GM21367 (cell line): ENCODE measurements around the gene HCAR1.
A peak's percentile ranks its signal among the peaks of the same experiment; 100 is the strongest.
"Not testable (repeated sequence)": the region's sequence is repeated elsewhere in the genome, so short reads cannot be mapped to it uniquely, and the experiment has no call there.

Experiments used
- ATAC-seq: cut with Tn5 transposase; IDR thresholded peaks from one replicate; pipeline ENCODE4 v1.9.1; 2021; ENCODE audit not compliant: unreplicated experiment

The HCAR1 gene, protein sequence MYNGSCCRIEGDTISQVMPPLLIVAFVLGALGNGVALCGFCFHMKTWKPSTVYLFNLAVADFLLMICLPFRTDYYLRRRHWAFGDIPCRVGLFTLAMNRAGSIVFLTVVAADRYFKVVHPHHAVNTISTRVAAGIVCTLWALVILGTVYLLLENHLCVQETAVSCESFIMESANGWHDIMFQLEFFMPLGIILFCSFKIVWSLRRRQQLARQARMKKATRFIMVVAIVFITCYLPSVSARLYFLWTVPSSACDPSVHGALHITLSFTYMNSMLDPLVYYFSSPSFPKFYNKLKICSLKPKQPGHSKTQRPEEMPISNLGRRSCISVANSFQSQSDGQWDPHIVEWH

DNA sequence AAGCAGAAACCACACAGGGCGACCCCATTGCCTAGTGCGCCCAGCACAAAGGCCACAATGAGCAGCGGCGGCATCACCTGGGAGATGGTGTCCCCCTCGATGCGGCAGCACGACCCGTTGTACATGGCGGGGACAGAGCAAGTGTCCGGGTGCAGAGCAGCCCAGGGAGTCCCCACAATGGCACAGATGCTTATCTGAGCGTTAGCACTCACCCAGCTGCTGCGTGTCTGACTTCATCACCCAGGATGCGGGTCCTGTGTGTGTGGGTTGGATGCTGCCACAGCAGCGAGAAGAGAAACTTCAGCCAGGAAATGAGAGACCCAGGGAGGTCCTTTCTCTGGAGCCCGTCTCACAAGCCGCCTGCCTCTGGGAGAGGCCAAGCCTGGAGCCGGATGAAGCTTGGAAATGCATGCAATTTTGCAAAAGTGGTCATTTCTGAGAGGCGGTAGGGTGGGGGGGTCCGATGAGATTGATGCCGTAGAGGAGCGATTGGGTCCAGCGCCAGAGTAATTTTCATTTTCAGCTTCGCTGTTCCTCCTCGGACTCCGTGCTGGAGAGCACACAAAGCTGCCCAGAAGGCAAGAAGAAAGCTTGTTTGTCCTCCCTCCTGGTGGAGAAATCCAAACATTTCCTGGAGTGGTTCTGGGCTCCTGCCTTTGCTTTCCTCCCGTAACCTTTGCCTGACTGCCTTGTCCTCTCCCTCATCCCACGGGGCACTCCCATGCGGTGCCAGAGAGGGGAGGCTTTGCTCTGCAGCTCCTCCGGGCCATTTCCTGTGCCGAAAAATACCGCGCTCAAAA lies at the start of gene HCAR1:
HCAR1 (minus strand) TSS at position 630 of the 800 bp plus-strand sequence; CDS start at position 125, 505 bp downstream.
- ATAC-seq: no peak

- ATAC-seq: no peak
These were observed 26.9 kb upstream of the HCAR1 start for GRCh38 chr12:122757568-122757967.

DNA sequence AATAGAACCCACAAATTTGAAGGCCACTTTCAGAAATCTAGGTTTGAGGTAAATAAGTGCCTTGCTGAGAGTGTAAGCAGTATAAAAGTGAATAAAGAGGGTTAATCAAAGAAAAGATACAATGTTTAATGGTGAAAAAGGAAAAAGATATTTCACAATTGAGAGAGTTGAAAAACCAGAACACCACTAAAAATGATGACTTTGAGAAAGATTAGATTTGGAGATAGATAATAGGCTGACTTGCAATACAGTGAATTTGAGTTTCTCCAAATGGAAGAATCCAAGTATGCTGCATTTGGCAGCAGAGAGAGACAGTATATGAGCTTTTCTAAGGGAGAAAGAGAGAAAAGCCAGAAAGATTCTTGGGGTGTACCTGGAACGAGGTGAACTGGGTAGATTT lies 24.1 kb upstream of the HCAR1 start:
- no peak for ATAC-seq

DNA sequence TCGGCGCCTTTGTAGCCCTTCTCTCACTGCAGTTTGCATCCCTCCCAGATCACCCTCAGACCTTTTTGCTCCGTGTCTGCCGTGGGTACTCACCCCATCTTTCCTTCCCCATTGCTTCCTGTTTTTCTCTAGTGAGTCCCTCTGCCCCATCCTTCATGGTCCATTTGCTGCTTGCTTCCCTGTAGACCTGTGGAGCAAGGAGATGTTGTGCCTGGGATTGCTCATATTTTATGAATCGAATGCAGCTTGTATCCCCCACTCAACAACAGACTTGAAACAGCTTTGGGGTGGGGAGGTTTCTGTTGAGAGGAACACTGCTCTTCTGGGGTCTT lies 22.6 kb upstream of the HCAR1 start:
- no peak for ATAC-seq

GRCh38 chr12:122752464-122753318 lies 22.0 kb upstream of the HCAR1 start, which contains the start of gene DENR:
Gene DENR, plus strand, starts transcription at chr12:122752824. Its CDS starts 878 bp downstream, at chr12:122753702.
- peak; percentile 89 for ATAC-seq

GRCh38 chr12:122750781-122751515 lies 20.3 kb upstream of the HCAR1 start:
- ATAC-seq: not testable (repeated sequence)

DNA sequence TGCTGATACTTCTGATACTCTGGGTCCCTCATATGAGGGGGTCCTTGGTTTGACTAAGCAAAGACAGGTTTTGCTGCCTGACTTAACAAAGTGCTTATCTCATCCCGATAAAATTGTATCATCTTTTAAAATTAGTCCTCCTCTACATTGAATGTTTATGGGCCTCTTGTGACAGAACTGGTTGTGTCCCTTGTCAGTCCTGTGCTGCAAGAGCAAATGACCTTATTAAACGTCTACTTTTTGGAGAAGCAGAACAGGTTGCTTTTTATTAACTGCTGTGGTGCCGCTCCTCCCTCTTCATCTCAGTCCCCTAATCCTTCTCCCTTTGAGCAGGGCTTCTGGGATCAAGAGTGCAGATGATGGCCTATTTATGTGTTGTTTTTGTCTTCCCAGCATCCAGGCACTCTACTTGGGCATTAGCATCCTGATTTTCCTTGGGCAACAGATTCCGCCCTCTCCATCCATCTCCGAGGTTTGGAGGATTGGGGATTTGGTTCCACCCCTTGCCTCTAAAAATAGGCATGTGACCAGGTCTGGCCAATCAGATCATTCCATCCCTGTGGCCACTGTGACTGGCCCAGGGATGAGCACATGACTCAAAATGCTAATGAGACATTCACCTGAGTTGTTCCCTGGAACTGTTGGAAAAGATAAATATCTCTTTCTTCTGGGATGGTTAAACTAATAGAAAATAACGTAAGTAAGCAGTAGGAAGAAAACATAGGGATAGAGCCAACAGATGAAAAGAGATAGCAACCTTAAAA lies 19.1 kb upstream of the HCAR1 start:
- no peak for ATAC-seq

DNA sequence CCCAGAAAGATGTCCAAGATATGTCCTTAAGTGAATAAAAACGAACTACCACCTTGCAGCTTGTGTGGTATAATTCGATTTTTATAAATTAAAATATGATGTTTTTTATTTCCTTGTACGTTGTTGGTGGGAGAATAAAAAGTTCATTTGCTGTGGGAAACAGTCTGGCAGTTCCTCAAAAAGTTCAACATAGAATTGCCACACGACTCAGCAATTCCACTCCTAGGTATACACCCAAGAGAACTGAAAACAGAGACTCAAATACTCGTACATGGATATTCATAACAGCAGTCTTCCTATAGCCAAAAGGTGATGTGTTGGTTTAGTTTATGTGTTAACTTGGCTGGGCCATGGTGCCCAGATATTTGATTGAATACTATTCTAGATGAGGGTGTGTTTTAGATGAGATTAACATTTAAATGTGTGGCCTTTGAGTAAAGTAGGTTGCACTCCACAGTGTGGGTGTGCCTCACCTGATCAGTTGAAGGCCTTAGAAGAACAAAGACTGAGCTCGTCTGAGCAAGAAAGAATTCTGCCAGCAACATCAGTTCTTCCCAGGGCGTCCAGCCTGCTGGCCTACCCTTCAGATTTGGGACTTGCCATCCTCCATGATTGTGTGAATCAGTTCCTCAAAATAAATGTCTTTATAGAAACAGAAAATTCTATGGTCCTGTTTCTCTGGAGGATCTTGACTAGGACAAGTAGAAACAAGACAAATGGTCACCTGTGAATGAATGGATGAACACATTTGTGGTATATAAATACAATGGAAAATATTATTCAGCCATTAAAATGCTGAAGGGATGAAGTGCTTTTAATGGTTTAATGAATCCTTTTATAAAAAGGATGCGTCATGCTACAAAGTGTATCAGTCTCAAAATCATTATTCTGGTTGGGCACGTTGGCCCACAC lies 16.8 kb upstream of the HCAR1 start:
- no peak for ATAC-seq

DNA sequence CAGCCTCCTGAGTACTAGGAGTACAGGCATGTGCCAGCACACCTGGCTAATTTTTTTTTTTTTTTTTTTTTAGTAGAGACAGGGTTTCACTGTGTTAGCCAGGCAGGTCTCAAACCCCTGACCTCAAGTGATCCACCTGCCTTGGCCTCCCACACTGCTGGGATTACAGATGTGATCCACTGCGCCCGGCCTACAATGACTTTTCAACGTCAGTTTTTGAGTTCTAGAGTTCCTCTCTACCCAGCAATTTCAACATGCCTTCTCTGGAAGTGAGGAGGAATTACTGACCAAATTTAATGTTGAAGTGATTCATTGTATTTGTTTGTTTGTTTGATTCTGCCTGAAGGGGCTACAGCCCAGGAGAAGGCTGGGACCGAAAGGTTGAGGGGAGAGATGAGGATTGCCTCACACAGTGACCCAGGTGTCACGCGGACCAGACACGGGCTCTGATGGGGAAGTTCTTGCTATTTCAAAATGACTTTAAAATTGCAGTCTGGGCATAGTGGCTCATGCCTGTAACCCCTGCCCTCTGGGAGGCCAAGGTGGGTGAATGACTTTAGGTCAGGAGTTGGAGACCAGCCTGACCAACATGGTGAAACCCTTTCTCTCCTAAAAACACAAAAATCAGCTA lies 13.4 kb upstream of the HCAR1 start:
- no peak for ATAC-seq

DNA sequence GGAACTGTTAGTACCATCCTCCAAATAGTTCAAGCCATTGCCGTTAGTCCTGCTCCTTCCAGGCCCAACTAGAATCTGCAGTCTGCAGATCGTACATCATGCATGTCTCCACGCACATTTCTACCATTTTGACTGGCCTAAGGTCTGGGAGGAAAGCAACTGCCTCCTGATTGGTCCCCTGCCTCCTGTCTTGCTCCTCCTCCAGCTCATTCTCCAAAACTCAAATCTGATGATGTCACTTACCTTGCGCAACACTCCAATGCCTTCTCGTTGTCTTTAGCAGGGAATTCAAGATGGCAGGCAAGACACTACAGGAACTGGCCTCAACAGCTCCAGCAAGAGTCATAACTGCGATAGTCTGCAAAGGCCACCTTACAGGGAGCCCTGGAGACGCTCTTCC lies 9.7 kb upstream of the HCAR1 start:
- no peak for ATAC-seq

DNA sequence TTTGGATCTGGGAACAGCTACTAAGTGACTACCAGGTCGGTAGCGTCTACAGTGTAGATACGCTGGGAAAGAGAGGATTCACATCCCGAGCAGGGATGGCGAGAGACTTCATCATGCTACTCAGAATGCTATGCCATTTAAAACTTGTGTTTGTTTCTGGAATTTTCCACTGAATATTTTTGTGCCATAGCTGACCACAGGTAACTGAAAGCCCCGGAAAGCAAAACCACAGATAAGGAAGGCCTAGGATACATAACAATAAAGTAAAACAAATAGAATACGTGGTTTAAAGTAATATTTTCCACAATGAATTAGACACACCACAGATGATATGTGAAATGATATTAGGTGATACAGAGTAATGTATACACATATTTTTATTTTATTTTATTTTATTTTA lies 7.9 kb upstream of the HCAR1 start:
- ATAC-seq: no peak

GRCh38 chr12:122732611-122733010 lies 2.0 kb upstream of the HCAR1 start:
- no peak for ATAC-seq

DNA sequence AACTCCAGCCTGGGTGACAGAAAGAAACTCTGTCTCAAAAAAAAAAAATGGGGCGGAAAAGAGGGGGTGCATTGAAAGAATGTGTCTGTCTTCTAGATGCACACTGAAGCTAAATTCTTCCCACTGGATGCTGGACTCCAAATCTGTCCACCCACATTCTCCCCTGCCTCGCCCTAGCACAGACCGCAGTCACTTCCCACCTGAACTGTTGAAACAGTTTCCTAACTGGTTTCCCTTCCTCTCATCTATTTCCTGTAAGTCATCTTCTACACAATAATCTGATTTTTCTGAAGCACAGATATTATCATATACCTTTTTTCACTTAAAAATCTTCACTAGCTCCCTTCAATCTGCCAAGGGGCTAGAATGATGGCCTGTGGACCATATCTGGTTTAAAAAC lies 1.5 kb upstream of the HCAR1 start:
- no peak for ATAC-seq

DNA sequence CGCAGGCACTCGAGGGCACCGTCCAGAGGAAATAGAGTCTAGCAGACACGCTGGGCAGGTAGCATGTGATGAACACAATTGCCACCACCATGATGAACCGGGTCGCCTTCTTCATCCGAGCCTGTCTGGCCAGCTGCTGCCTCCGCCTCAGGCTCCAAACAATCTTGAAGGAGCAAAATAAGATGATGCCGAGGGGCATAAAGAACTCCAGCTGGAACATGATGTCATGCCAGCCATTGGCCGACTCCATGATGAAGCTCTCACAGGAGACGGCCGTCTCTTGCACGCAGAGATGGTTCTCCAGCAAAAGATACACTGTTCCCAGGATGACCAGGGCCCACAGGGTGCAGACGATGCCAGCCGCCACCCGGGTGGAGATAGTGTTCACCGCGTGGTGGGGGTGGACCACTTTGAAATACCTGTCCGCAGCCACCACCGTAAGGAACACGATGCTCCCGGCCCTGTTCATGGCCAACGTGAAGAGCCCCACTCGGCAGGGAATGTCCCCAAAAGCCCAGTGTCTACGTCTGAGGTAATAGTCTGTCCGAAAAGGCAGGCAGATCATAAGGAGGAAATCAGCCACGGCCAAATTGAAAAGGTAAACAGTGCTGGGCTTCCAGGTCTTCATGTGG lies 945 bp downstream of the HCAR1 start:
- no peak for ATAC-seq

GRCh38 chr12:122726080-122726558 lies 4.5 kb downstream of the HCAR1 start:
- no peak for ATAC-seq

- ATAC-seq: no peak
These were observed 5.1 kb downstream of the HCAR1 start for GRCh38 chr12:122725452-122726079.

GRCh38 chr12:122724641-122725243 lies 5.9 kb downstream of the HCAR1 start:
- no peak for ATAC-seq
